DMS 273 (cell line): Measurements from ENCODE around the gene EHBP1.

Experiments used
- DNase-seq: peaks from one replicate; lab custom pipeline; 2025; ENCODE audit not compliant: unreplicated experiment; lab: John Stamatoyannopoulos, UW

EHBP1 gene

GRCh38 chr2:62874881-62875383 lies 169.4 kb downstream of the EHBP1 start:
- no peak for DNase-seq

DNA sequence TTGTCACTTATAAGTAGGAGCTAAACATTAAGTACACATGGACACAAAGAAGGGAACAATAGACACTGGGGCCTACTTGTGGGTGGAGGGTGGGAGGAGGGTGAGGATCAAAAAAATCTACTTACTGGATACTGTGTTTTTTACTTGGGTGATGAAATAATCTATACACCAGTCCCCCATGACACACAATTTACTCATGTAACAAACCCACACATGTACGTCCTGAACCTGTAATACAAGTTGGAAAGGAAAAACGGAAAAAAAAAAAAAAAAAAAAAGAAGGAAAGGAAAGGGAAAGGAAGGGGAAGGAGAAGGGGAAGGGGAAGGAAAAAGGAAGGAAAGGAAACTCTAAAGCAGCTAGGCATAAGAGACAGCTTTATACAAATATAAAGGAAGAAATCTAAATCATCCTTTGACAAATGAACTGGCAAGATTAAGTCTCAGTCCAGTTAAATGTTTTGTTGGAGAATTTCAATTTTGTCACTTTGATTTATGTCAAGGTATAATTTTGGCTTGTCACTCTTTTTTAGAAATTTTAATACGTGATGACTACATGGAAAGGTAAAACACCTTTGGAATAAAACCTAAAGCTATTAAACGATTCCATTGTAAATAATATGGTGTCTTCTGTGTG lies 175.8 kb downstream of the EHBP1 start:
- no peak for DNase-seq

DNA sequence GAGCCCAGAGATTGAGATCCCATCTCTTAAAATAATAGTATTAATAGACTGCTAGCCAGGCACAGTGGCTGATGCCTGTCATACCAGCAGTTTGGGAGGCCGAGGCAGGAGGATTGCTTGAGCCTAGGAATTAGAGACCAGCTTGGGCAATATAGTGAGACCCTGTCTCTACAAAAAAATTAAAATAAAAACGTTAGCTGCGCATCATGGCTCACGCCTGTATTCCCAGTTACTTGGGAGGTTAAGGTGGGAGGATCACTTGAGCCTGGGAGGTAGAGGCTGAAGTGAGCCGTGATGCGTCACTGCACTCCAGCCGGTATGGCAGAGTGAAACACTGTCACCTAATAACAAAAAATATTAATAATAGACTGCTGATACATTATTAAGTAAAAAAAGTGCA lies 178.1 kb downstream of the EHBP1 start:
- no peak for DNase-seq

- DNase-seq, result no peak
These were observed 178.6 kb downstream of the EHBP1 start for GRCh38 chr2:62884086-62884485.

GRCh38 chr2:62884514-62884913 lies 179.0 kb downstream of the EHBP1 start:
- no peak for DNase-seq

GRCh38 chr2:62894966-62895631 lies 189.6 kb downstream of the EHBP1 start:
- DNase-seq, result no peak

- no peak for DNase-seq
These were observed 190.1 kb downstream of the EHBP1 start for GRCh38 chr2:62895632-62896009.

- no peak for DNase-seq
These were observed 191.8 kb downstream of the EHBP1 start for GRCh38 chr2:62897187-62897827.

DNA sequence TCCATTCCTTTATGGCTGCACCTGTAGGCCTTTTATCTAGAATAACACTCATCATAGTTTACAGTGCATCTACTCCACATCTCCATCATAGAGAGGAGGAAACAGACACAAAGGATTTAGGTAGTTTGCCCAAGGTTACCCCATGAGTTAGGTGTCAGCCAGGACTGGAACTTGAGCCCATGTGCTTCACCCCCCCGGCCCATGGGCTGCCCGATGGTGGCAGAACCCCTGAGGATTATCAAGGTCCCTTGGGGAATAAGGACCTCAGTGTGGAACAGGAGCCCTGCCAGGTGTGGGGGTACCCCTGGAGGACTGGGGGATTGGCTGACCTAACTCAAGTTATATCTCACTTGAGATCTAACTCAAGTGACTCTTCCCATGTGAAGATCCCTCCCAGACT lies 198.8 kb downstream of the EHBP1 start:
- no peak for DNase-seq

DNA sequence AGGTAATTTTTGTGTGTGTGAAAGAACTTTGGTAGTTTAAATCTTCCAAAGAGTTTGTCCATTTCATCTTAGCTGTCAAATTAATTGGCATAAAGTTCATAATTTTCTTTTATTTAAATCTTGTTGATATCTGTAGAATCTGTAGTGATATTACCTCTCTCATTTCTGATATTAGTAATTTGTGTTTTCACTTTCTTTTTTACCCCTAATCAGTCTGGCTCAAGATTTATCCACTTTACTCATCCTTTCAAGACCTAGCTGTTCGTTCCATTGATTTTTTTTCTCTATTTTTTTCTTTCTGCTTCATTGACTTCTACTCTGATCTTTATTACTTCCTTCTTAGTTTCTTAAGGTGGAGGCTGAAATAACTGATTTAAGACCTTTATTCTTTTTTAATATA lies 202.6 kb downstream of the EHBP1 start:
- DNase-seq, result no peak

DNA sequence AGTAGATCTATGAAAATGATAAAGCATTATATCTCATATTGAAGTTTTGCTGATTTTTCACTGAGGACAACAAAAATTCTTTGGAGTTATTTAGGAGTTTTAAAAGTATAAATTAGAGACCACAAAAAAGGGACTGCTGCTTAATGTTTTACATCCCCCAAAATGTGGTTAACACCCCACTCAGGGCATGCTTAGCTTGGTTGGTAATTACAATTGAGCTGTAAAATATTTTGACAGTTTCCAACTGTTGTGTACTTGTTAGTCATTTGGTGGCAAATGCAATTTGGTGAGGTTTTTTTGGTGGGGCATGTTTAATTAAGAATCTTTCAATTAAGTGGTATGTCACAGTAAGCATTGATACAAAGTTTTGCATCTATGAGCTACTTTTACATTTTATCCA lies 207.8 kb downstream of the EHBP1 start:
- no peak for DNase-seq

DNA sequence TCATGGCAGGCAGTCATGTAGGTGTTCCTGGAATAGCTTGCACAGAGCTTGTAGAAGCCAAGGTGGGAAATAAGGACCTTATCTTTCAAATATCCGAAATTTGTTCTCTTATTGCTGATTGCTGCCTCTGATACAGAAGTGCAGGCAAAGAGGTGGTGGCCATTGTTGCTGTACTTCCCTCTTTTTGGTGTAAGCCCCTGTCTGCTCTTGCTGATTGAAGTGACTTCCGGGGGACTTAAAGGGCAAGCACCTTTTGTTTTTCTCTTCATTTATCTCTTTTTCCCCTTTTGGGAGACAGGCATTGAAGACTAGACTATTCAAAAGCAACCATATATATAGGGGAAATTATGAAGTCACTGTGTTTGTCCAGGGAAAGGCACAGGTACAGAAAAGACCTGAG lies 213.5 kb downstream of the EHBP1 start:
- no peak for DNase-seq

DNA sequence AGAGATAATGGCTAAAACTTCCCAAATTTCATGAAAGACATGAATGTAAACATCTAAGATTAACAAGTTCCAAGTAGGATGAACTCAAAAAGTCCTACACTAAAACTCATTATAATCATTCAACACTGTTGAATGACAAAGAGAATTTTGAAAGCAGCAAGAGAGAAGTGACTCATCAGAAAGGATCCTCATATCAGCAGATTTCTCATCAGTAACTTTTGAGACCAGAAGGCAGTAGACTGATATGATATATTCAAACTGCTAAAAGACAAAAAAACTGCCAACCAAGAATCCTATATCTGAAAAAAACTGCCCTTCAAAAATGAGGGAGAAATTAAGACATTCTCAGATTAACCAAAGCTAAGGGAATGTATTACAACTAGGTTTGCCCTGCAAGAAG lies 214.6 kb downstream of the EHBP1 start:
- no peak for DNase-seq

GRCh38 chr2:62923242-62923641 lies 217.7 kb downstream of the EHBP1 start:
- no peak for DNase-seq

- DNase-seq, result no peak
These were observed 218.4 kb downstream of the EHBP1 start for GRCh38 chr2:62923881-62924280.

DNA sequence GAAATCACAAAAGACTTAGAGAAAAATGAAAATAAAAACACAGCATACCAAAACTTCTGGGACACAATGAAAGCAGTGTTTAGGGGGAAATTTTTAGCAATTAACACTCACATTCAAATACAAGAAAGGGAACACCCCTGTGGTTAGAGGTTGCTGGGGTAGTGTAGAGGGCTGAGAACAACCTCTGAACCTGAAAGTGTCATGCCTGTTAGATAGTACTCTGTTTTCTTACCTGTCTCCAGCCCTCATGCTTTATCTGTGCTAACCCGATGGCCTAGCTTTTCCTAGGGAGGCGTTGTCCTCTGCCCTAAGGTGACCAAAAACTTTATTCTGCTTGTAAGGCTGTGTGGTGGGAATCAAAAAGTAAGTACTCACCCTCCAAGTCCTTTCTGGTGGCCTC lies 222.5 kb downstream of the EHBP1 start:
- DNase-seq, result no peak

DNA sequence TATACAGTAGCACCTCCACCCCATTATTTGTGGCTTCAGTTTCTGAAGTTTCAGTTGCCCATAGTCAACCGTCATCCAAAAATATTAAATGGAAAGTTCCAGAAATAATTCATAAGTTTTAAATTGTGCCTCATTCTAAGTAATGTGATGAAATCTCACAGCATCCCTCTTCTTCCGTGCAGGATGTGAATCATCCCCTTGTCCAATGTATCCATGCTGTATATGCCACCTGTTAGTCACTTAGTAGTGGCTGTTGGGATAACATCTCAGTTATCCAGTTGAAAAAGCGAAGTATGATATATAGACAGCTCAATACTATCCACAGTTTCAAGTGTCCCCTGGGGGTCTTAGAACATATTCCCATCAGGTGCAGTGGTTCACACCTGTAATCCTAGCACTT lies 226.0 kb downstream of the EHBP1 start:
- DNase-seq, result no peak

DNA sequence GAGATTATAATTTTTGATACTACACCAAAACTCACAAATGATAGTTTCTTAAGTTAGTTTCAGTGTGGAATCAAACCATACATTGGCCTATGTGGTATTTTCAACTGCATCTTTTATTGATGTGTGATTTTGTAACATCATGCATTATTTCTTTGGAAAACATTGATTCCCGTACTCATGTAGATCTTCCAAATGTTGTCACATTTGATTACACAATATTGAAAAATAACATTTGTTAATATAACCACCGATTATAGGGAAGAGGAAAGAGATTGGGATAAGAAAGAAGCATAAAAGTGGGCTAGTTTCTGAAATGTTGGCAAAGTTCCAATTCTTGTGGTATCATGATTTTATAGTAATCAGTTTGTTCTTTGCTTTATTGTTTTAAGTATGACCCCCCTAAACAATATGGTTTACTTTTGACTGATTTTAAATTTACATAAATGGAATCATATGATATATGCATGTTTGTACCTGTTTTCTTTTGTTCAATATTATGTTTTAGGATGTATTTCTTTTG lies 227.9 kb downstream of the EHBP1 start:
- DNase-seq, result peak; percentile 8

DNA sequence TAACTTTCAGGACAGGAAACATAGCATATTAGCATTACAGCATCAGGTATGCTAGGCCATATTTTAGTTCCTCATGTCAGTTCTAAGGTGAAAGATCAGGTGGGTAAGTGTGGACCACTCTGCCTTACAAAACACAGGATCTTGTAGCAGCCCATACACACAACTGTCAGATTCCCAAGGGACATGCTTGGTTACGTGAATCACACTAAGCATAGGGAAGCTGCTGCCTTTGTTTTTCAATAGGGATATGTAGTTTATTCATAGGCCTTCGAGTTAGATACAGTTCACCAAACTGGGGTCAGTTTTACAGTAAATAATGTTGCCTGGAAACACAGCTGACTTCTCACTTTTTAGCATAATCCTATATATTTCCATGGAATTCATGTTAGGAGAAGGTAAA lies 229.0 kb downstream of the EHBP1 start:
- no peak for DNase-seq

- DNase-seq, result no peak
These were observed 232.6 kb downstream of the EHBP1 start for GRCh38 chr2:62938126-62938525.

- no peak for DNase-seq
These were observed 234.4 kb downstream of the EHBP1 start for GRCh38 chr2:62939735-62940491.
